ENCODE results near the gene MAP3K13.

MAP3K13 gene

DNA sequence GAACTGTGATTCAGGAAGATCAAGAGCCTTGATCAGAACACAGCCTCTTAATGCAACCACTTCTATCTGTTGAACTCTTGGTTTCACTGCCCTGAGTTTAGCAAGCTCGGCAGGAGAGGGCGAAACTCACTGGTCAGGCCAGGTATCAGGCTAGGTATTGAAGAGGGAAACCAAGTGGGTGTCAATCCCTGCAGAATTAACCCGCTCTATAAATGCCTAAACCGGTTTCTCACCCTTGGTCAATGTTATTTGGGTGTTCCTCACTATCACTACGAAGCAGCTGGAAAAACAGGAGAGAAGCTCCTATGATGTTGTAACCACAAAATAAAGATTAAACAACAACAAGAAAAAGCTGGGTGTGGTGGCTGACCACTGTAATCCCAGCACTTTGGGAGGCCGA lies 165.6 kb downstream of the MAP3K13 start:
- no peak overlapping the region for H3K4me3 ChIP-seq (ENCODE audit: low read depth, low read length)
- TF ChIP-seq, protein P1, sequence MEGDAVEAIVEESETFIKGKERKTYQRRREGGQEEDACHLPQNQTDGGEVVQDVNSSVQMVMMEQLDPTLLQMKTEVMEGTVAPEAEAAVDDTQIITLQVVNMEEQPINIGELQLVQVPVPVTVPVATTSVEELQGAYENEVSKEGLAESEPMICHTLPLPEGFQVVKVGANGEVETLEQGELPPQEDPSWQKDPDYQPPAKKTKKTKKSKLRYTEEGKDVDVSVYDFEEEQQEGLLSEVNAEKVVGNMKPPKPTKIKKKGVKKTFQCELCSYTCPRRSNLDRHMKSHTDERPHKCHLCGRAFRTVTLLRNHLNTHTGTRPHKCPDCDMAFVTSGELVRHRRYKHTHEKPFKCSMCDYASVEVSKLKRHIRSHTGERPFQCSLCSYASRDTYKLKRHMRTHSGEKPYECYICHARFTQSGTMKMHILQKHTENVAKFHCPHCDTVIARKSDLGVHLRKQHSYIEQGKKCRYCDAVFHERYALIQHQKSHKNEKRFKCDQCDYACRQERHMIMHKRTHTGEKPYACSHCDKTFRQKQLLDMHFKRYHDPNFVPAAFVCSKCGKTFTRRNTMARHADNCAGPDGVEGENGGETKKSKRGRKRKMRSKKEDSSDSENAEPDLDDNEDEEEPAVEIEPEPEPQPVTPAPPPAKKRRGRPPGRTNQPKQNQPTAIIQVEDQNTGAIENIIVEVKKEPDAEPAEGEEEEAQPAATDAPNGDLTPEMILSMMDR (IDR thresholded peaks at IDR 0.05; ENCODE audit: low read depth, low read length), result no peak
- no peak for DNase-seq

DNA sequence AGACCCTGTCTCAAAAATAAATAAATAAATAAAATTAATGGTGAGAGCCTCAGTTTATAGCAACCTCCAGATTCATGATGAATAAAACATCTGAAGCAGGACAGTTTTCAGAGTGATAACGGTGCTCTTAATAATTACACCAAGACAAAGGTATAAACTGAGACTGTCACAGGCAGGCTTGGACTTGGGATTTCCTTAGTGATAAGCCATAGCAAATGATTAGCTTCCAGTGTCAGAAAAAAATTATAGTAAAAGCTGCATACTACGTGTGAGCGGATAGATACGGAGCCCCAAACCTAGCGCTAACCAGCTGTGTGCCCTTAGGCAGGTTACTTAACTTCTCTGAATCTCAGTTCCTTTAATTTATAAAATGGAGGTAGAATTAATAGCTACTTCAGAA lies 167.9 kb downstream of the MAP3K13 start:
- TF ChIP-seq, protein P1 (IDR thresholded peaks at IDR 0.05; ENCODE audit: low read depth, low read length), result no peak
- DNase-seq, result no peak
- no peak overlapping the region for H3K4me3 ChIP-seq (ENCODE audit: low read depth, low read length)
- no peaks in the 10 kb centered on the region for H3K9me3 ChIP-seq (ENCODE audit: severe bottlenecking)
- H3K27me3 ChIP-seq (ENCODE audit: insufficient read depth, low read depth, severe bottlenecking), result no peaks in the 10 kb centered on the region
- no peaks in the 10 kb centered on the region for H3K36me3 ChIP-seq
- H3K27ac ChIP-seq, result no peak overlapping the region

More for the DNA sequence above, 165.6 kb downstream of the MAP3K13 start:
- H3K9me3 ChIP-seq (ENCODE audit: severe bottlenecking), result no peaks in the 10 kb centered on the region
- H3K36me3 ChIP-seq, result no peaks in the 10 kb centered on the region
- no peaks in the 10 kb centered on the region for H3K27me3 ChIP-seq (ENCODE audit: insufficient read depth, low read depth, severe bottlenecking)
- H3K27ac ChIP-seq, result no peak overlapping the region

DNA sequence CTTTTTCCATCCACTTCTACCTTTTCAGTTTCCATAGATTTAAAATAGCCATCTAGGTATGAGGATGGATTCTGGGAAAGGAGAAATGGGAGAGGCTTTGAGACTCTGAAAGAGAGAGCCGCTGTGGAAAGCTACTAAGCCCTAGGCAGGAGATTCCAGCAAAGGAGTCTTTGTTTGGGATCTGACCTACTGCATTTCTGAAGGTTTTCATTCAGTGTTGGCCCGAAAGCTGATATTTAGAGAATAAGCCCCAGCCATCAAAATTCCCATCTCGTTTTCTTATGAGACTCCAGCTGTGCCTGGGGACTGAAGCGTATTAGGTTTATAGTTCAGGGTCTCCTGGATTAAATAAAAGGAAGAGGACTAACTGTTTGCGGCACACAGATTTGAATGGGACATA lies 170.0 kb downstream of the MAP3K13 start:
- H3K27ac ChIP-seq, result no peak overlapping the region
- no peaks in the 10 kb centered on the region for H3K27me3 ChIP-seq (ENCODE audit: insufficient read depth, low read depth, severe bottlenecking)
- TF ChIP-seq, protein P1 (IDR thresholded peaks at IDR 0.05; ENCODE audit: low read depth, low read length), result no peak
- no peaks in the 10 kb centered on the region for H3K9me3 ChIP-seq (ENCODE audit: severe bottlenecking)
- no peaks in the 10 kb centered on the region for H3K36me3 ChIP-seq
- no peak for DNase-seq
- no peak overlapping the region for H3K4me3 ChIP-seq (ENCODE audit: low read depth, low read length)

DNA sequence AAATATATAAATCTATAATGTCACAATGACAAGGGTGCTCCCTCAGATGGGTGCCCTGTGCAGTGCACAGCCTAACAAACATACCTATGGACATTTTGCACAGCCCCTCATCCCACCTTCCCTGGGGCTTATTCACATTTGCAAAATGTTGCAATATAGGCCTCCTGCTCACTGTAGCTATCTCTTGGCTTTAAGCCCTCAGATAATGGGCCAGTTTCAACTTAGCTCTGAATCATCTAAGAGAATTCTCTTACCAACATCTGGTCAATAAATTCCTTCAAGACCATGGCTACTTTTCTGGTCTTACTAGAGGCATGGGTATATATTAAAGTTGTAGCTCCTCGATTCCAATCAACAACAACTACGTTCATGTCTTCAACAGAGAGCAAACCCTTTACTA lies 171.6 kb downstream of the MAP3K13 start:
- TF ChIP-seq, protein P1 (IDR thresholded peaks at IDR 0.05; ENCODE audit: low read depth, low read length), result no peak
- Histone ChIP-seq H3K27ac (no peak overlapping the region), H3K27me3 (ENCODE audit: insufficient read depth, low read depth, severe bottlenecking) (no peaks in the 10 kb centered on the region), H3K9me3 (ENCODE audit: severe bottlenecking) (no peaks in the 10 kb centered on the region), H3K4me3 (ENCODE audit: low read depth, low read length) (no peak overlapping the region), H3K36me3 (no peaks in the 10 kb centered on the region)
- DNase-seq, result no peak

DNA sequence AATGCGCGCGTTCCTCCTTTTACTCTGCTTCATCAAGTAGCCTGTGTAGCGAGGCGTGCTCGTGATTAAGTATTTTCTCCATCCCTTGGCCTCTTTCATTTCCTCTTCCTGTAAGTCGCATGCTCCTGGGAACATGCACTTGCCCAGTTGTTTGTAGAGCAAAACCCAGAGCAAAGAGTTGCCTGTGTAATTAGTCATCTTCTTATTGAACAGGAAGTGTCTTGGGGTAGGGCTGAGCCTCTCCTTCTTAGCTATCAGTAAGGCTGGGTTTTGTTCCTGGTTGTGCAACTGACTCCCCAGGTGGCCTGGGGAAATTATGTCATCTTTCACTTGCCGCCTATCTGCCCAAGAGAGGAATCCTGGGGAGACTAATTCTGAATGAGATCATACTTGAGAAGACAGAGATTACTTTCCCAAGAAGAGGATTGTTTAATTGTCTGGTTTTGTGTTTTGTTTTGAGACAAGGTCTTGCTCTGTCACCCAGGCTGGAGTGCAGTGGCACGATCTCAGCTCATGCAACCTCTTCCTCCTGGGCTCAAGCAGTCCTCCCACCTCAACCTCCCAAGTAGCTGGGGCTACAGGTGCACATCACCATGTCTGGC lies 174.5 kb downstream of the MAP3K13 start:
- Histone ChIP-seq H3K27me3 (ENCODE audit: insufficient read depth, low read depth, severe bottlenecking) (no peaks in the 10 kb centered on the region), H3K9me3 (ENCODE audit: severe bottlenecking) (no peaks in the 10 kb centered on the region), H3K27ac (no peak overlapping the region), H3K36me3 (no peaks in the 10 kb centered on the region), H3K4me3 (ENCODE audit: low read depth, low read length) (no peak overlapping the region)
- TF ChIP-seq, protein P1 (IDR thresholded peaks at IDR 0.05; ENCODE audit: low read depth, low read length), result no peak
- no peak for DNase-seq
